ENCODE measurements around the gene NME9.

The NME9 gene

GRCh38 chr3:138331143-138331894, 1.7 kb upstream of the NME9 start:
- DNase-seq: no peak

GRCh38 chr3:138329984-138330293, 288 bp upstream of the NME9 start:
- no peak for DNase-seq

GRCh38 chr3:138328341-138328740, 1.3 kb downstream of the NME9 start:
- no peak for DNase-seq

- DNase-seq: no peak
Observed at GRCh38 chr3:138327831-138328230, 1.8 kb downstream of the NME9 start.

GRCh38 chr3:138326866-138327595, 2.6 kb downstream of the NME9 start:
- DNase-seq: no peak

- no peak for DNase-seq
Observed at GRCh38 chr3:138325990-138326389, 3.7 kb downstream of the NME9 start.

- no peak for DNase-seq
Observed at GRCh38 chr3:138323971-138324370, 5.7 kb downstream of the NME9 start.

- DNase-seq: no peak
Observed at GRCh38 chr3:138317687-138318086, 12.0 kb downstream of the NME9 start.

GRCh38 chr3:138314751-138315150, 14.9 kb downstream of the NME9 start:
- DNase-seq: no peak

GRCh38 chr3:138310494-138310893, 19.2 kb downstream of the NME9 start:
- no peak for DNase-seq

- no peak for DNase-seq
Observed at GRCh38 chr3:138308783-138309182, 20.9 kb downstream of the NME9 start.

GRCh38 chr3:138307899-138308298, 21.8 kb downstream of the NME9 start:
- DNase-seq: no peak

GRCh38 chr3:138303474-138303873, 26.2 kb downstream of the NME9 start:
- no peak for DNase-seq

GRCh38 chr3:138300647-138301046, 29.0 kb downstream of the NME9 start:
- DNase-seq: no peak

- no peak for DNase-seq
Observed at GRCh38 chr3:138297876-138298275, 31.8 kb downstream of the NME9 start.

- no peak for DNase-seq
Observed at GRCh38 chr3:138297059-138297607, 32.5 kb downstream of the NME9 start.

- no peak for DNase-seq
Observed at GRCh38 chr3:138296639-138297038, 33.0 kb downstream of the NME9 start.

GRCh38 chr3:138289701-138290100, 40.0 kb downstream of the NME9 start:
- DNase-seq: no peak

- no peak for DNase-seq
Observed at GRCh38 chr3:138289260-138289659, 40.4 kb downstream of the NME9 start.

- DNase-seq: no peak
Observed at GRCh38 chr3:138284957-138285477, 44.6 kb downstream of the NME9 start.

- no peak for DNase-seq
Observed at GRCh38 chr3:138284079-138284478, 45.6 kb downstream of the NME9 start.

- DNase-seq: no peak
Observed at GRCh38 chr3:138282836-138283235, 46.8 kb downstream of the NME9 start.

- DNase-seq: no peak
Observed at GRCh38 chr3:138281561-138281960, 48.1 kb downstream of the NME9 start.

GRCh38 chr3:138271189-138271794, 58.4 kb downstream of the NME9 start:
- no peak for DNase-seq
